Gastroesophageal sphincter (tissue), 4 donors: Measurements from ENCODE around the gene ZNF664. TPM values are rescaled to one million over a fixed set of nuclear protein-coding genes. Genes with fewer than 3 reads are reported as not detected.

Experiments used
- ATAC-seq: fragments of 150-250 bp; one replicate; pipeline ENCODE4 v1.9.1; 2016; ENCODE audit warnings: mild to moderate bottlenecking, moderate library complexity
- H3K27ac ChIP-seq, 4 donors: fragments of 200-600 bp; sonication (generic) in 3 of 4; 1 replicate in 3 of 4; 2 replicates in 1 of 4; pipeline ENCODE4 v1.5.1; 2016 to 2019
- H3K27me3 ChIP-seq: fragments of 200-600 bp; sonication (generic); one replicate; pipeline ENCODE4 v1.5.1; 2019
- H3K36me3 ChIP-seq, 2 donors: fragments of 200-600 bp; sonication (generic); one replicate each; pipeline ENCODE4 v1.5.1; 2019; ENCODE audit warnings: control low read depth in 1 of 2
- H3K4me1 ChIP-seq, 3 donors: fragments of 200-600 bp; sonication (generic); 1 replicate in 2 of 3; 2 replicates in 1 of 3; pipeline ENCODE4 v1.5.1; 2016 to 2019; ENCODE audit warnings: control low read depth in 2 of 3
- H3K4me3 ChIP-seq, 2 donors: fragments of 200-600 bp; sonication (generic); one replicate each; pipeline ENCODE4 v1.5.1; 2019; ENCODE audit warnings: mild to moderate bottlenecking in 1 of 2, moderate library complexity in 1 of 2
- H3K9me3 ChIP-seq, 3 donors: fragments of 200-600 bp; sonication (generic); one replicate each; pipeline ENCODE4 v1.5.1; 2017 to 2019; ENCODE audit warnings: control low read depth in 2 of 3
- EP300 ChIP-seq: sonication (generic); formaldehyde crosslinking; IDR thresholded peaks from one replicate; pipeline ENCODE4 v1.6.1; 2017; ENCODE audit warnings: antibody characterized with exemption, mild to moderate bottlenecking
- POLR2A ChIP-seq, 2 donors: fragments of 450-650 bp; IDR thresholded peaks; one replicate each; pipeline ENCODE4 v1.6.1; 2017; ENCODE audit warnings: antibody characterized with exemption in 2 of 2, mild to moderate bottlenecking in 2 of 2, moderate library complexity in 1 of 2
- POLR2AphosphoS5 ChIP-seq: sonication (generic); formaldehyde crosslinking; IDR thresholded peaks from one replicate; pipeline ENCODE4 v1.6.1; 2017; ENCODE audit warnings: antibody characterized with exemption
- WGBS, 2 donors: methylation state at CpG; one replicate each; pipeline ENCODE4 v1.1.5; 2018; ENCODE audit warnings: low coverage in 1 of 2; 5-methylcytosine and 5-hydroxymethylcytosine counted together
- total RNA-seq, 4 donors: library from RNA; depleted of rRNA; stranded (reverse); fragments of >200 nt; gene quantifications; one replicate each; pipeline ENCODE4 v1.1.0, GENCODE V29; 2016
- TF ChIP-seq, protein P1 (sequence below), 4 experiments: fragments of 200-600 bp in 2 of 4; fragments of 450-650 bp in 2 of 4; sonication (generic) in 1 of 4; IDR thresholded peaks; one replicate each; pipeline ENCODE4 v1.5.1; 2017 to 2019; ENCODE audit warnings: antibody characterized with exemption in 4 of 4, mild to moderate bottlenecking in 2 of 4, moderate library complexity in 2 of 4

ZNF664 gene
- total RNA-seq, 4 donors from 2014 or later: 58.7 to 95.5 (median 78.2) TPM

DNA sequence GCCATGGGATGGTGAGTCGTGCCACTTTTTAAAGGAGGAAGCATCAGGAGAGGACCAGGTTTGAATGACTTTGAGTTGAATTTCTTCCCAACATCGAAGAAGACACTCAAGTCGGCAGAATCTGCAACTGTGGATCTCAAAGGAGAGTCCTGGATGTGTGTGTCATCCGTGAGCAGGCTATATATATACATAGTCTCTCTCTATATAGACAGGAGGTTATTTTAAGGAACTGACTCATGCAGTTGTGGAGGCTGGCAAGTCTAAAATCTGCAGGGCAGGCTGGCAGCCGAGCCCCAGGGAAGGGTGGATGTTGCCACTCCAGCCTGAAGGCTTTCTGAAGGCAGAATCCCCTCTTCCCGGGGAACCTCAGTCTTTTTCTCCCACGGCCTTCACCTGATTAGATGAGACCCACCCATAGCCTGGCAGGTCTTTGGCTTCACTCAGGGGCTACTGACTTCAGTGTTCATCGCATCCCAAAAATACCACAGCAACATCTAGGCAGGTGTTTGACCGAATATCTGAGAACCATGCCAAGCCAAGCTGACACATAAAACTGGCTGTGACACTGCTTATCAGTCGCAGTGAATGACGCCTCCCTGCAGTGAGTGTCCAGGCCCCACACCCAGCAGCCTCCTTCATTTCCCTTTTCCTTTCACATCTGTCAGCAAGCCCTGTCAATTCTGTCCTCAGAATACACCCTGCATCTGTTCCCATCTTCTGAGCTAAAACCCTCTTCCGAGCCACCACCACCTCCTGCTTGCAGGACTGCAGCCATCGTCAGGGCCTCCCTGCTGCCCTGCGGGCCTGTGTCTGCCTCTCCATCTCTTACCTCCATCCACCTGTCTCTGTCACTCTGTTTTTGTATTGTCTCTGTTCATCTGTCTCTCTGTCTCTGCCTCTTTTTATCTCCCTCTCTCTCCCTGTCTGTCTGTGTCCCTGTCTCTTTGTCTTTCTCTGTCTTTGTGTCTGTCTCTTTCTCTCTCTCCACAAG, 54.0 kb downstream of the ZNF664 start:
- Histone ChIP-seq H3K9me3 (no peaks in the 10 kb centered on the region), H3K4me3 (no peak overlapping the region), H3K36me3 (no peaks in the 10 kb centered on the region), H3K27me3 (no peaks in the 10 kb centered on the region), H3K4me1 (peaks cover 0 to 2% (median 0%) of the 10 kb centered on the region in 3 donors), H3K27ac (no peak overlapping the region)
- TF ChIP-seq POLR2A (IDR thresholded peaks at IDR 0.05) (no peak), EP300 (no peak), POLR2AphosphoS5 (no peak)
- TF ChIP-seq, protein P1, sequence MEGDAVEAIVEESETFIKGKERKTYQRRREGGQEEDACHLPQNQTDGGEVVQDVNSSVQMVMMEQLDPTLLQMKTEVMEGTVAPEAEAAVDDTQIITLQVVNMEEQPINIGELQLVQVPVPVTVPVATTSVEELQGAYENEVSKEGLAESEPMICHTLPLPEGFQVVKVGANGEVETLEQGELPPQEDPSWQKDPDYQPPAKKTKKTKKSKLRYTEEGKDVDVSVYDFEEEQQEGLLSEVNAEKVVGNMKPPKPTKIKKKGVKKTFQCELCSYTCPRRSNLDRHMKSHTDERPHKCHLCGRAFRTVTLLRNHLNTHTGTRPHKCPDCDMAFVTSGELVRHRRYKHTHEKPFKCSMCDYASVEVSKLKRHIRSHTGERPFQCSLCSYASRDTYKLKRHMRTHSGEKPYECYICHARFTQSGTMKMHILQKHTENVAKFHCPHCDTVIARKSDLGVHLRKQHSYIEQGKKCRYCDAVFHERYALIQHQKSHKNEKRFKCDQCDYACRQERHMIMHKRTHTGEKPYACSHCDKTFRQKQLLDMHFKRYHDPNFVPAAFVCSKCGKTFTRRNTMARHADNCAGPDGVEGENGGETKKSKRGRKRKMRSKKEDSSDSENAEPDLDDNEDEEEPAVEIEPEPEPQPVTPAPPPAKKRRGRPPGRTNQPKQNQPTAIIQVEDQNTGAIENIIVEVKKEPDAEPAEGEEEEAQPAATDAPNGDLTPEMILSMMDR (IDR thresholded peaks at IDR 0.05): no peak
- 61 to 76% methylated on average over 8 to 10 of the region's 14 CpGs for WGBS, 2 donors
- no peak for ATAC-seq

DNA sequence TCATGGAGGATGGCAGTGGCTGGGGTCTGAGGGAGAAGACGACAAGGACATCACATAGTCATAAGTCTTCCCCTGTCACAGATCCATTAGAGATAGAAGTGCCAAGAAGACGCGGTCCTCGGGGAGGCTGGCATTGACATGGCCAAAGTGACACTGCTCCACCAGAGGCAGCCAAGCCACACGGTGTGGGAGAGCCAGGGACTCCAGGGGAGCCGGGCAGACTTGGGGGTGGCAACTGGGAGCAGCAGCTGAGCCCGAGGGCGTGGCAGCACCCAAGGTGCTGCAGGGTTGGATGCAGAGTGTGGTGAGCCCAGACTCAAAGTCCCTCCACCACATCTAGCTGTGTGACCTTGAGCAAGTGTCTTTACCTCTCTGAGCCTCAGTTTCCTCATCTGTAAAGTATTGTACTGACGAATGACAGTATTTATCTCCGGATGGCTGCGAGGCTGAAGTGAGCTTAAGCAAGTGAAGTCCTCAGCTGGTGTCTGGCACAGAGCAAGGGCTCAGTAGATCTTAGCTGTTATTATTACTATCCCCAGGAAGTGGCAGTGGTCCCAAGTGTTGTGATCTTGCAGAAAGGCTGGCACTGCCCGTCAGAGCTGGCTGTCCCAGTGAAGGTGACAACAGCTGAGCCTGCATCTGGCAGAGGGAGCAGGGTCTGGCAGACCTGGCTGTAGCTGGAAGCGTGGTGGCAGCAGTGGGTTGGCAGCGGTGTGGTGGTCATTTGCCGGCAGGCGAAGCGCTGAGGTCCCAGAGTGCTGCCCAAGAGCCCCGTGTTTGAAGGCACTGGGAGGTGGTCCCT, 54.9 kb downstream of the ZNF664 start:
- no peak overlapping the region for H3K27ac ChIP-seq
- no peaks in the 10 kb centered on the region for H3K36me3 ChIP-seq
- no peak overlapping the region for H3K4me3 ChIP-seq
- peaks cover 0 to 2% (median 0%) of the 10 kb centered on the region in 3 donors for H3K4me1 ChIP-seq
- H3K9me3 ChIP-seq: no peaks in the 10 kb centered on the region
- ATAC-seq: no peak
- no peaks in the 10 kb centered on the region for H3K27me3 ChIP-seq
- no peak for TF ChIP-seq POLR2AphosphoS5
- no peak for TF ChIP-seq POLR2A (IDR thresholded peaks at IDR 0.05)
- TF ChIP-seq EP300: no peak
- TF ChIP-seq, protein P1 (IDR thresholded peaks at IDR 0.05): no peak
- WGBS, 2 donors: 83% methylated on average over 1 of the region's 18 CpGs

DNA sequence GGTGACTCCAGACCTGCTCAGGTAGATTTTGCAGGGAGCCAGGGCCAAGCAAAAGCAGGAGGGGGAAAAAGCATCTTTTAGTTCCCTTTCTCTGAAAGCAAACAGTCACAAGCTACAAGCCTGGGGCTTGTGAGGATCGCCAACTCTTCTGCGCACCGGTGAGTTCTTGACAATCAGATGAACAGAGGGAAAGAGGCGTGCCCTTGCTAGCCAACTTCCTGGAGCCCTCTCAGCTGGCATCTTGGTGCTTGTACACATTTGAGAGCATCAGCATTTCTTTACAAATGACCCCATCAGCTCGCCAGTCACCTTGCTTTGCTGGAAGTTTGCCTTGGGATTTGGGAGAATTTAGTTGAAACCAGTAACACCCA, 55.5 kb downstream of the ZNF664 start:
- TF ChIP-seq POLR2A (IDR thresholded peaks at IDR 0.05): no peak
- no peak for TF ChIP-seq EP300
- TF ChIP-seq, protein P1 (IDR thresholded peaks at IDR 0.05): no peak
- no peak for TF ChIP-seq POLR2AphosphoS5
- no peak overlapping the region for H3K27ac ChIP-seq
- no peaks in the 10 kb centered on the region for H3K36me3 ChIP-seq
- no peak for ATAC-seq
- H3K27me3 ChIP-seq: no peaks in the 10 kb centered on the region
- peaks cover 0 to 2% (median 0%) of the 10 kb centered on the region in 3 donors for H3K4me1 ChIP-seq
- H3K4me3 ChIP-seq: no peak overlapping the region
- no peaks in the 10 kb centered on the region for H3K9me3 ChIP-seq
- WGBS, 2 donors: 85% methylated on average over 5 of the region's 5 CpGs; no CpG with 5 or more reads in 1 of the 2 donors

DNA sequence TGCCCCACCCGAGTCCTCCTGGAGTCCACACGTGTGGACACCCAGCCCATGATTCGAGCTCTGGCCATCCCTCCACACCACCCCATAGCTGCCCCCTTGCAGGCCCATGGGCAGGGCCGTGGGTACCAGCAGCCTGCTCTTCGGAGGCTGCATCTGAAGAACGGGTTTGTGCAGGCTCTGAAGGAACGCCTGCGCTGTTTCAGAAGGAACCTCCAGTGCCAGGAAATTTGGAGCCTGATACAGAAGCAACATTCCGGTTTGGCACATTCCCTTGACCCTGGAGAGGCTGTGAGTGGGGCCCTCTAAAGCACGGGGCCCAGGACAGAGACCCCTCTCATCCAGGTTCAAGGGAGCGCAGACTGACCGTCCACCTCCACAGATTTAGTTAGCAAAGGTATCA, 57.0 kb downstream of the ZNF664 start:
- Histone ChIP-seq H3K4me1 (peaks cover 0 to 2% (median 0%) of the 10 kb centered on the region in 3 donors), H3K36me3 (no peaks in the 10 kb centered on the region), H3K27ac (no peak overlapping the region), H3K9me3 (no peaks in the 10 kb centered on the region), H3K27me3 (no peaks in the 10 kb centered on the region), H3K4me3 (no peak overlapping the region)
- no peak for ATAC-seq
- no peak for TF ChIP-seq POLR2A (IDR thresholded peaks at IDR 0.05)
- TF ChIP-seq, protein P1 (IDR thresholded peaks at IDR 0.05): no peak
- no peak for TF ChIP-seq POLR2AphosphoS5
- no peak for TF ChIP-seq EP300
- WGBS, 2 donors: 67 to 80% methylated on average over 1 to 5 of the region's 12 CpGs
